Measurements from ENCODE around the gene MLLT3. TPM values are rescaled to one million over a fixed set of nuclear protein-coding genes. Genes with fewer than 3 reads are reported as not detected.

Gene MLLT3
- total and polyA plus RNA-seq, 2 donors (not counting 3 experiments of a cell fraction or from before 2014, with no cell fraction given): 6.1 to 10.0 TPM

DNA sequence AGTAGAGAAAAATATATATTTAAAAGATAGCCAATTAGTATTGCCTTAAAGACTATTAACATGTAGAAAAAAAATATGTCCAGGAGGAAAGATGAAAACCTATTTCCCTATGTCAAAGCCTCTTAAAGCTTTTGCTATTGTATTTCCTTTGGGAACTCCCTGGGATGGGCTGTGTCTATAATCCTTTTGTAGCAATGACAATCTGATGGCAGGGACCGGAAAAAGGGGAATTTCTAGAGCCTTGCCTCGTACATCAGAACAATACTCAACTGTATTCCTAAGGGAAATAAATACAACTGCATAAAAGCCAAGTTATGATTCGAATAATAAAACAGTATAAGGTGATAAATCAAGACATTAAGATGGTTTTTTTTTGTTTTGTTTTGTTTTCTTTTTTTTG is 257.3 kb downstream of the MLLT3 start:
- BruUV-seq (replicated peaks): no TSS peak
- Histone ChIP-seq H3K9me1 (replicated peaks; ENCODE audit: control insufficient read depth, extremely low read depth, insufficient read depth, low read length) (no peaks in the 10 kb centered on the region), H3K27me3 (ENCODE audit: control insufficient read depth in 2 of 2, insufficient read depth in 2 of 2, low read length in 2 of 2) (no peaks in the 10 kb centered on the region), H3K36me3 (ENCODE audit: control insufficient read depth in 2 of 2, extremely low read depth in 1 of 2, insufficient read depth in 2 of 2, low read length in 2 of 2) (no peaks in the 10 kb centered on the region), H3K9me3 (replicated peaks; ENCODE audit: control insufficient read depth, insufficient read depth, low read length) (no peaks in the 10 kb centered on the region), H2AFZ (ENCODE audit: low read depth, low read length) (no peak overlapping the region), H3K79me2 (ENCODE audit: control insufficient read depth, insufficient read depth, low read length) (no peaks in the 10 kb centered on the region), H3K4me3 (replicated peaks in 1 of 3; ENCODE audit: insufficient read depth in 1 of 3, low read depth in 1 of 3, low read length in 3 of 3) (no peak overlapping the region), H3K27ac (ENCODE audit: insufficient read depth, low read depth, low read length) (no peak overlapping the region), H3K4me2 (ENCODE audit: insufficient read depth, low read length) (no peak overlapping the region), H3K4me1 (ENCODE audit: control insufficient read depth, extremely low read depth, insufficient read depth, low read length) (no peaks in the 10 kb centered on the region), H4K20me1 (replicated peaks; ENCODE audit: control insufficient read depth, extremely low read depth, insufficient read depth, low read length) (no peaks in the 10 kb centered on the region), H3K9ac (replicated peaks; ENCODE audit: extremely low read depth, insufficient read depth, low read length) (no peak overlapping the region)
- dilution Hi-C loops (cut with MboI; ENCODE audit: extremely low pct_ligation_motif_present, low sequenced_read_pairs): no loop called here
- DNase-seq (ENCODE audit: low read depth, low spot score) (no peak), FAIRE-seq (no peak)
- TF ChIP-seq, protein P1, sequence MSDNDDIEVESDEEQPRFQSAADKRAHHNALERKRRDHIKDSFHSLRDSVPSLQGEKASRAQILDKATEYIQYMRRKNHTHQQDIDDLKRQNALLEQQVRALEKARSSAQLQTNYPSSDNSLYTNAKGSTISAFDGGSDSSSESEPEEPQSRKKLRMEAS (IDR thresholded peaks at IDR 0.05; ENCODE audit: insufficient read depth, insufficient read length): no peak
- TF ChIP-seq FOS (IDR thresholded peaks at IDR 0.05; ENCODE audit: borderline replicate concordance, insufficient read depth, low read length): no peak
- no peak for TF ChIP-seq GATA2 (IDR thresholded peaks at IDR 0.05; ENCODE audit: insufficient read depth, insufficient read length, low read depth, low read length)
- no peak for TF ChIP-seq JUN (IDR thresholded peaks at IDR 0.05; ENCODE audit: borderline replicate concordance, insufficient read depth, insufficient read length, low read depth)
- no peak for TF ChIP-seq EZH2 (IDR thresholded peaks at IDR 0.05; ENCODE audit: borderline replicate concordance, low read depth, low read length, severe bottlenecking)
- TF ChIP-seq, protein P2, sequence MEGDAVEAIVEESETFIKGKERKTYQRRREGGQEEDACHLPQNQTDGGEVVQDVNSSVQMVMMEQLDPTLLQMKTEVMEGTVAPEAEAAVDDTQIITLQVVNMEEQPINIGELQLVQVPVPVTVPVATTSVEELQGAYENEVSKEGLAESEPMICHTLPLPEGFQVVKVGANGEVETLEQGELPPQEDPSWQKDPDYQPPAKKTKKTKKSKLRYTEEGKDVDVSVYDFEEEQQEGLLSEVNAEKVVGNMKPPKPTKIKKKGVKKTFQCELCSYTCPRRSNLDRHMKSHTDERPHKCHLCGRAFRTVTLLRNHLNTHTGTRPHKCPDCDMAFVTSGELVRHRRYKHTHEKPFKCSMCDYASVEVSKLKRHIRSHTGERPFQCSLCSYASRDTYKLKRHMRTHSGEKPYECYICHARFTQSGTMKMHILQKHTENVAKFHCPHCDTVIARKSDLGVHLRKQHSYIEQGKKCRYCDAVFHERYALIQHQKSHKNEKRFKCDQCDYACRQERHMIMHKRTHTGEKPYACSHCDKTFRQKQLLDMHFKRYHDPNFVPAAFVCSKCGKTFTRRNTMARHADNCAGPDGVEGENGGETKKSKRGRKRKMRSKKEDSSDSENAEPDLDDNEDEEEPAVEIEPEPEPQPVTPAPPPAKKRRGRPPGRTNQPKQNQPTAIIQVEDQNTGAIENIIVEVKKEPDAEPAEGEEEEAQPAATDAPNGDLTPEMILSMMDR (IDR thresholded peaks at IDR 0.05; ENCODE audit: extremely low read depth in 1 of 2, insufficient read depth in 1 of 2, low read depth in 1 of 2, low read length in 2 of 2): no peak
- no peak for TF ChIP-seq POLR2A (IDR thresholded peaks at IDR 0.05; ENCODE audit: low read depth, low read length)
- TF ChIP-seq MYC (IDR thresholded peaks at IDR 0.05; ENCODE audit: low read depth, low read length): no peak
- TF ChIP-seq POLR2AphosphoS5 (IDR thresholded peaks at IDR 0.05; ENCODE audit: insufficient read depth, low read depth, low read length): no peak
- ChIA-PET CTCF (interaction anchor here (1.0 kb wide), 1 partner anchor 260 kb away, joined by 3 read pairs; no protein-coding TSS in a partner anchor), POLR2A (no interaction called here)
- intact Hi-C loops (cut with micrococcal nuclease): no loop called here

Data from endothelial cell of umbilical vein (primary cell).